NCI-H1417 (cell line): ENCODE measurements around the gene SLK.

ENCODE experiments used
- DNase-seq, 3 experiments: peaks; one replicate each; lab custom pipeline; 2025; lab: John Stamatoyannopoulos, UW

The SLK gene

DNA sequence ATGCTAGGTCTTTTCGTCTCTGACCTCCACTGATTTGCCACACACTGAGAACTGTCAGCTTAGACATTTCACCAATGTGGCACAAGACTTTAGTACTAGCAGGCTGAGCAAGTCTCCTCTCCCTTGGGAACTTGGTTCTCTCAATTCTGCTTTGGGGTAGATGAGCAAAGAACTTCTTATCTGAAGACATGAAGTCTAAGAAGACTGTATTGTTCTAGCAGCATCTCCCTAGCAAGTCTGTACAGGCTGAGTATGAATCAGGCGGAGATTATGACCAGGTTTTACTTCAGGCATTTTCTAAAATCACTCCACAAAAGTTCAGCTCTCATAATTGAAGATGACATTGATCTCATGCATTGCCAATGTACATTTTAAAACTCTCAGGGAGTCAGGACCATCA, 25.1 kb upstream of the SLK start:
- DNase-seq = no peak

DNA sequence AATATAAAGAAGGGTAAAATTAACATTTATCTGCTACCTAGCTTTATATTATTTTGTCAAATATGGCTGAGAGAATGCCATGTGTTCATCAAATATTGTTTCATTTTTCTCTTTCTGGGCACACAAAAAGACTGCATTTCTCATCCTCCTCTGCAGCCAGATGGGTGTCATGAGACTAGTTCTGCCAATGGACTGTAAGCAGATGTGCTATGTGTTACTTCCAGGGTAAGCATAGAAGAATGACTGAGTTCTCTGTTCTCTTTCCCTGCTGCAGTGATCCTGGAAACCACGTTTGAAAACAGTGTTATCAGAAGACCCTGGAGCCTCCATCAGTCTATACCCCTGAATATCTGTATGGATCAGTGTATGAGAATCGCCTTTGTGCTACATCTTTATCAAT, 24.1 kb upstream of the SLK start:
- no peak for DNase-seq

DNA sequence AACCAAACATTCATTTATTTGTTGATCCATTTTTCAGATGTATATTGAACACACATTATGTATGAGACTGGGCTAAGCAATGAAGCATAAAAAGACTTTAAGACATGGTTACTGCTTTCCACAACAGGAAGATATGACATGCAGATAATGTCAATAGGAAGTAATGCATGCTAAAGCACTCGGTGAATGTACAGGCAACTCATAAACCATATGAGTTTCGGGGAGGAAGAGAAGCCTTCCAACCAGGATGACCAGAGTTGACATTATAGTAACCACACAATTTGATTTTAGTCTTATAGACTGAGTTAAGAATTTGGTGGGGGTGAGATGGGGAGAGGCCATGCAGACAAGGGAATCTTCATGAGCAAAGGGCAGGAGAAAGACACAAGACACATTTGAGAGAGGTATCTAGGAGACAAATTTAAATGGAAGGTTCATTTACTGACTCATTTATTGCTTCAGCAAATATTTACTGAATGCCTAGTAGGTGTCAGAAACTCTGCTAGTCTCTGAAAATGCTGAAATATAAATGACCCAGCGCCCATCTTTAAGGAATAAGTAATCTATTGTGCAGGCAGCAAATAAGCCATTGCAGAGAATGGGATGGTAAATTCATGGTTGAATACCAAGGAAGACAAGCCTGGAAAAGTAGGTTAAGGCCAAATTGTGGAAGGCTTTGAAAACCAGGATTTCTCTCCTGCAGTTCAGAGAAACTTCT, 19.0 kb upstream of the SLK start:
- DNase-seq = no peak

DNA sequence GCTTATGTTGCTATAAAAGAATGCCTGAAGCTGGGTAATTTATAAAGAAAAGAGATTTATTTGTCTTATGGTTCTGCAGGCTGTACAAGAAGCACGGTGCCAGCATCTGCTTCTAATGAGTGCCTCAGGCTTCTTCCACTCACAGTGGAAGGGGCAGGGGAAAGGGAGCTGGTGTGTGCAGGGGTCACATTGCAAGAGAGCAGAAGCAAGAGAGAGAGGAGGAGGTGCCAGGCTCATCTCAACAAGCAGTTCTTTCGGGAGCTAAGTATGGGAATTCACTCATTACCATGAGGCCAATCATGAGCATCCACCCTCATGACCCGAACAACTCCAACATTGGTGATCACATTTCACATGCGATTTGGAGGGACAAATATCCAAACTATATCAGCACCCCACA, 17.2 kb upstream of the SLK start:
- no peak for DNase-seq

DNA sequence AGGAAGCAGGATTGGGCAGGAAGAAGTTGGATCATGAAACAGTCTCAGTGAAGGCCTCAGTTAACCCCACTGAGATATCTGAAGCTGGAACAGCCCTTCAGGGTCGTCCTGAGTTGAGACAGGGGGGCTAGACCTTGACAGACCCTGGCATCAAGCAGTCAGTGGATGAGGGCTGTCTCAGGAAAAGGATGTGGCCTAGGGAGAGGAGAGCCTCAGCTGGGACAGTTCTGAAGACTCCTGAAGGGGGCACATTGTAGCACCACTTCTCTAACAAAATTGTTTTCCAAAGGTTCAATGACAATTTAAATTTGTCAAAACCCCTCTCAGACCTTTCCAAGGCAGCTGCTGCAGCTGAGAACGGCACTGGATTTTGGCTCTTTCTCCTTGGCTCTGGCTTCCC, 15.8 kb upstream of the SLK start:
- DNase-seq = no peak

DNA sequence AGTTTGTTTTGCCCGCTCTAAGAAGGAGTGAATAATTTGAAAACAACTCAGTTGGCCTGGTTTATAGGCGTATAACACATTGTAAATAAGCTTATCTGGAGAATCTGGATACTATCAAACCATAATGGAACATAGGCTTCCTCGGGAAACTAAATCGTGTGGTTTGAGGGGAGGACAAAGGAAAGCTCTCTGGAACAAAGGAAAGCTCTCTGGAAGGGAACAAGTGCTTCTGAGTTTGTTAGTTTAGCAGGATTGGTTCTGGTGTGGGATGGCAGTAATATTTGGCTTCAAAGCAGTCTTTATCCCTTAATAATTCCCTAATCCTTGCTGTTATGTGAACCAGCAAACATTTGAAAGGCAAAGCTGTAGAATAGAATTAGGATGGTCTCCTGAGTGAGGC, 15.0 kb upstream of the SLK start:
- DNase-seq = no peak

DNA sequence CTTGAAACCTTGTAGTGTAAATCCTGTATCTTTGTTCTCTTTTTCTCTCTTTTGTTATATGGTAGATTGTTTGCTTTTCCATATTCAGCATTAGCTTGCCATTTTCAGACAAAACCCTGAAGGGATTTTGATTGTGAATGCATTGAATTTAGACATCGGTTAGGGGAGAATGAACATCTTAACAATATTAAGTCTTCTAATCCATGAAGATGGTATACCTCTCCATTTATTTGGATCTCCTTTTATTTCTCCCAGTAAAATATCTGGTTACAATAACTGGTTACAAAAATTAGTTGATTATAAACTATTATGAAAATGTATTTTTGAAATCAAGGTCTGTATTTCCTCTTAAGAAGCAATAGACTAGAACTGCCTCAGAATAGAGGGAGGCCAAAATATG, 12.4 kb upstream of the SLK start:
- DNase-seq = no peak

DNA sequence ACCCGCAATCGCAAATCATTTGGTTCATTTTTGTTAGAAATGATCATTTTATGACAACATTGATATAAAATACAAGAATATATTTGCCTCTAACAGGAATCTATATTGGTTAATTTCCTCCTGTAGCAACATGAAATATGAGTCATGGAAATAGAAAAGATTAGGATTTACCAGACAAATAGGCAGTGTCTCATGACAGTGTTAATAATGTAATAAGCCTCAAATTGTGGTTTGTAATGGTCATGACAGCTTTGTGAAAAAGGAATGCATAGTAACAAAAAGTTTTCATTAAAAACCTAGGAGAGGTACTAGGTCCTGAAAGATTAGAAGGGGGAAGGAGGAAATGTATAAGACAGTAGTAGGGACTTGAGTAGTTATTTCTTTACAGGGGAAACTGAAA, 7.9 kb upstream of the SLK start:
- no peak for DNase-seq

DNA sequence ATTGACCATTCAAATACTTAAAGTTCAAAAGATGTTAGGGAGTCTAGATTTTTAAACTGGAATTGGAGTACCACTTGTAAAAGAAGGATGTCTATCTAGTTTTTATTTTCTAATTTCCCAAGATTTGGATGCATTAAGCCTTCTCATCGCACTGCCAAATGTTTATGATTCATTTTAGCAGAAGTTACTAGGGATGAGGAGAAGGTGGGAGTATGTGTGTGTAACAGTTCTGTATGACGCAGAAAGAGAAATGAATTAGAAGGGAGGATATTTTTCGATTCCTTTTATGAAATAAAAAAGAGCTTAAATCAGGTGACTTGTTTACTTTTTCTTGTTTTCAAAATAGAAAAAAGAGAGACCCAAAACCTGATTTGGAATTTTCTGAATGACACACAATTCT, 6.8 kb upstream of the SLK start:
- DNase-seq = no peak

DNA sequence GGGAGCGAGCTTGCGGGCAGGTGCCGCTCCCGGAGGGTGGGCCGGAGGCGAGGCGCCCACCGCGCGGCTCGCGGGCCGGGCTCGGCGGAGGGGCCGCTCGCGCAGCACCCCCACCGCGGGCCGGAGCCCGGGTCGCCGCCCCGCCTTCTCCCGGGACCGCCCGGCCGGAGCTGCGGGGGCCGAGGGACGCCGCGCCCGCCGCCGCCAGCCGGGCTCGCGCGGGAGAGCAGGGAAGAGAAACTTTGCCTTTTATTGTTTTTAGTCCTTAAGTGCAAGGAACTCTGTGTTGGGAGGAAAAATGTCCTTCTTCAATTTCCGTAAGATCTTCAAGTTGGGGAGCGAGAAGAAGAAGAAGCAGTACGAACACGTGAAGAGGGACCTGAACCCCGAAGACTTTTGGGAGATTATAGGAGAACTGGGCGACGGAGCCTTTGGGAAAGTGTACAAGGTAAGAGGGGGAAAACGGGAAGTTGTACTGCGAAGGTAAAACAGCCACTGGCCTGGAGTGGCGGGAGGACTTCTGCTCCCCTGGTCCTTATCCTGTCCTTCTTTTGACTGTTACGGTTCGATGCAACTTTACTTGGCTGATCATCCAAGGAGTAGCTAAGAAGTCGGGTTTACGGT, 620 bp downstream of the SLK start:
- DNase-seq = peak in 1 of 3 experiments; percentile 55

DNA sequence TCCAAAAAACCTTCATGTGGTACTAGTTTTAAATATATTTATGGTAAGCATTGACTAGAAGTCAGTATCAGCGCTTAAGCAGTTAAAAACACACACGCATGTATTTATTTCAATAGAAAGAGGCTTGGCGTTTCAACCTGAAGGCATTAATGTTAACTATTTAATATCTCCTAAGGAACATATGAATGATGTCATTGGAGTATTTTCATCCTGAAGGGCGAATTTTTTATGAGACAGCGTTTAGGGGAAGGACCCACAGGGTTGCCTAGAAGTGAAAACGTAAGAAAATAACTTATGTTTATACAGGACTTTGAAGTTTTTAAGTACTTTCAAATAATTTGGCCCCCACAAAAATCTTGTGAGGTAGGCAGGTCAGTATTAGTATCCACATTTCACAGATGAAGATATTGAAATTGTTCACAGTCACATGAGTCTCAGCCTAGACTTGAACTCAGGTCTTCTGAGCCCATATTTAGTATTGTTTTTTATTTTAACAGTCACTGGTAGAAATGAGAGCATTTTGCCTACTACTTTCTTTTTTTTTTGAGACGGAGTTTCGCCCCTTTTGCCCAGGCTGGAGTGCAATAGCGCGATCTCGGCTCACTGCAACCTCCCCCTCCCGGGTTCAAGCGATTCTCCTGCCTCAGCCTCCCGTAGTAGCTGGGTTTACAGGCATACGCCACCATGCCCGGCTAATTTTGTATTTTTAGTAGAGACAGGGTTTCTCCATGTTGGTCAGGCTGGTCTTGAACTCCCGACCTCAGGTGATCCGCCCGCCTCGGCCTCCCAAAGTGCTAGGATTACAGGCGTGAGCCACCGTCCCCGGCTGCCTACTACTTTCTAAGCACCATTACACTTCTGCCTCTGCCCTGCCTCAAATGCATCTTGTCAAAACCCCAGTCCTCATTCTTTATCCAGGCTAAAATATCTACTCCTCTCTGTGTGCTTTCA, 1.8 kb downstream of the SLK start:
- DNase-seq = peak in 1 of 3 experiments; percentile 25

DNA sequence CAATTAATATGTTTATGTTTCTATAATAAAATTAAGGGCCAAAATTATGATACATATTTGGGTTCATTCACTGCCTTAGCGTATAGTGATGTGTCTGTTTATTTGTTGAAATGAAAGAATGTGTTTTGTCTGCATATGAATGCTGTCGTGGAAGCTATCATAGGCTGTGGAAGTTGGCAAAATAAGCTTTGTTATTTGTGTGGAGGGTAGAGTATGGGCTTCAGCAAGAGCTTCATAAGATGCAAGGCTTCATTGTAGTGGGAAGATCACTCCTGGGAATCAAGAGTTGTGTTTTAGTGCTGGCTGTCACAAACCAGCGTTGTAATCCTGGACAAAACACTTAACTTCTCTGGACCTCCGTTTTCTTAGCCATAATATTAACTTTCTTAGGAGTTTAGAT, 2.5 kb downstream of the SLK start:
- DNase-seq = peak in 1 of 3 experiments; percentile 5

DNA sequence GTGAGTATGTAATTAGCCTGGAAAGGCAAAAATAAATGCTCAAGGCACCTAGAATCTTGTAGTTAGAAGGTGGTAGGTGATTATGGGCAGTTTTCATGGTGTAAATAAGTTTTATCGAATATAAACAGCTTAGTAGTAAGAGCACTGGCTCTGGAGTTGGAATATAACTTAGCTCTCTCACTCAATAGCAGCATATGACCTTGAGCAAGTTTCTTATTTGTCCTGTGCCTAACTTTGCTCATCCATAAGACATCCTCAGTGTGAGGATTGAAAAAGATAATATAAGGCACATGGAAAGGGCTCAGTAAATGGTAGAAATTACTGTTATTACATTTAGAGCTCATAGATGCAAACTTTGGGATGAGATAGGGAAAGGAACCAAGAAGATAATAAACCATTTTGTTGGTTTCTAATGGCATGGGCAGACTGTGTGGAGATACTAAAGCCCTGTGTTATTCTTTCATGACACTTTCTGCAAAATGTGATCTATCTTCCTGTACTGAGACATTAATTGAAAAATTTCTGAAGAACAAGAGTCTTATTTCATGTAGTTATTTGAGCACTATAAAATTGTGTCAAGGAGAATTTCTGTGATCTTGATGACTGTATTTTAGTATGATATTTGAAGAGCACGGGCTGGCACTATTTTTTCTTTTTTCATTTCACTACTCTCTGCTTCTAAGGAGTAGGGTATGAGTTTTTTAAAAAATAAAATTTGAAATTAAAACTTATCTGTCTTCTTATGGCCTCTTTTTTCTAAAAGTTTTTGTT, 3.1 kb downstream of the SLK start:
- DNase-seq = no peak

DNA sequence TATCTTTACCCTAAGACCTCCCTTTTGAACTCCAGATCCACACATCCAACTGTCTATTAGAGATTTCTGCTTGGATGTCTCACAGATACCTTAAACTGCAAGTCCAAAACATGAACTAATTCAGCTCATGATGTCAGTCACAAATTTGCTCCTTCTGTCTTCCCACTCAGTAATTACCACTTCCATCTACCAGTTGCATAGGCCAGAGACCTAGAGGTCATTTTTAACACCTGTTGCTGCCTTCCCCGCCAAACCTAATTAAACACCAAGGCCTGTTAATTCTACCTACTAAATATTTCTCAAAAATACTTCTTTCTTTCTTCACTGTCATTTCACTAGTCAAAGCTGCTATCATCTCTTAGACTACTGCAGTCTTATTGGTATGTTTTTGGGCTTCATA, 8.2 kb downstream of the SLK start:
- no peak for DNase-seq

DNA sequence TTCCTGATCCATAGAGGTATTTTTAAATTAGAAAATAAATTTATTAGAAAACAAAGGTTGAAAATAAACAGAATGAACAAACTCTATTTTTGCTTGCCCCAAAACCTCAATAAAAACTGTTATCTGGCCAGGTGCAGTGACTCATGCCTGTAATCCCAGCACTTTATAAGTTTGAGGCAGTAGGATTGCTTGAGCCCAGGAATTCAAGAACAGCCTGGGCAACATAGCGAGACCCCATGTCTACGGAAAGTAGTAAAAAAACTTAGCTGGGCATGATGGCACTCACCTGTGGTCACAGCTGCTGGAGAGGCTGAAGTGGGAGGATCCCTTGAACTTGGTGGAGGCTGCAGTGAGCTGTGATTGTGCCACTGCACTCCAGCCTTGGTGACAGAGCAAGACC, 10.3 kb downstream of the SLK start:
- no peak for DNase-seq

DNA sequence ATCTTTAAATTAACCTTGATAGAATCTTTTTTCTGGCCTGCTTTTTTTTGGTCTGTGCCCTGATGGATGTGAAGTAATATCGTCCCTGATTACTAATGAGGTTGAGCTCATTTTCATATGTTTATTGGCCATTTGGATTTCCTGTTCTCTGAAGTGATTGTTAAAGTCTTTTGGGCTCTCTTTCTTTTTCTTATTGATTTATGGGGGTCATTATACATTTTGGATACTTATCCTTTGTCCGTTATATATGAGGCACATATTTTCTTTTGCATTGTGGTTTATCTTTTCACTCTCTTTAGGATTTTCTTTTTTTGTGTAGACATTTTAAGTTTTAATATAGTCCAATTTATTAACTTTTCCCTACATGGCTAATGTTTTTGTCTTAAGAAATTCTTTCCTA, 12.6 kb downstream of the SLK start:
- no peak for DNase-seq

DNA sequence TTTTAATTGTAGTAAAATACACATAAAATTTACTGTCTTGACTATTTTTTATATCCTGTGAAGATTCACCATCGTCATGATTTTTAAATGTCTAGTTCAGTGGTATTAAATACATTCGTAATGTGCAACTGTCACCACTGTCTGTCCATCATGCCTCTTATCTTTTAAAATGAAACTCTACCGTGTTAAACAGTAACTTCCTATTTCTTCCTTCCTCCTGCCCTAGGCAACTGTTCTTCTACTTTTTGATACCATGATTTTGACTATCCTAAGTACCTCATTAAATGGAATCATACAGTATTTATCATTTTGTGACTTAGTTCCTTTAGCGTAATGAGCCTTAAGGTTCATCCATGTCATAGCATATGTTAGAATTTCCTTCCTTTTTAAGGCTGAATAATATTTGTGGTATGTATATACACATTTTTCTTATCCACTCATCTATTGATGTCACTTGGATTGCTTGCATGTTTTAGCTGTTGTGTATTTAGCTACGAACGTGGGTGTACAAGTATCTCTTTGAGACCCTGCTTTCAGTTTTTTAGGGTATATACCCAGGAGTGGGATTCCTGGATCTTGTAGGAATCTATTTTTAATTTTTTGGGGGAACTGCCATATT, 13.5 kb downstream of the SLK start:
- no peak for DNase-seq

DNA sequence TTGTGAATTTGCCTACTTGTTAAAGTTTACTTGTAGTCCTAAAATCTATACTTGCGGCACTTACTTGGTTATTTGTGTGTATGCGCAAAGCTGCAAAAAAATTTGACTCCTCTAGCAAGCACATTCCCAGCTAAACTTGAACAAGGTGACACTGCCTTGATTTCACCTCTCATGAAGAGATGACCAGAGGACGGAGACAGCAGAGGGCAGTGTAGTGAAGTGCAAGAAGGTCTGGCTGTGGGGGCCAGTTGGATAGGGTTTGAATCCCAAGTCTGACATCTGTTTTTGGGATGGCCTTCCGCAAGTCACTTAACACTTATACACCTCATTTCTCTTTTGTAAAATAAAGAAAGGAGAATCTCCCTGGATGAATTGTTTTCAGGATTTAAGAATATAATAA, 15.7 kb downstream of the SLK start:
- peak in 2 of 3 experiments; percentile 4 to 29 for DNase-seq

DNA sequence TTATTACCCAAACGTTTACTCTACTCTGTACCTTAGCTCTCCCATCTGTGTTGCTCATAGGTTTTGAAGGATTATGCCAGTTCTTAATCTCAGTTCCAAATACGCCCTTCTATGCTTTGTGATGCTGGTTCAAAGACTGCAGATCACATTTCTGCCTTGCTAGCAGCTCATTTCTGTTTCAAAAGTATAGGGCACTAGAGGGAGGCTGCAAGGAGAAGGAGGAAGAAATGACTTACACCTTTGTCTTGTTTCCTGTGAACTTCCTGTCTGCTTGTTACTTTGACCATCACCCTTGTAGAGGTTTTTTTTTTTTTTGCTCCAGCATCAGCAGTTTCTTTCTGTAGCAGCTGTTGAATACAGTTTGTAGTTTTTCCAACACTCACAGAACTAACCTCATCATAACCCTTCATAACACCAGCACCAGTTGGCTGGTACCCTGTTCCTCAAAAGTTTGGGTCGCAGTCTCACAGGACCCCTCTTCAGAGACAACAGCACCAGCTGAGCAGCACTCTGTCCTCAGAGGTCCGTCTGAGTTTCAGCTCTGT, 16.5 kb downstream of the SLK start:
- DNase-seq = no peak

DNA sequence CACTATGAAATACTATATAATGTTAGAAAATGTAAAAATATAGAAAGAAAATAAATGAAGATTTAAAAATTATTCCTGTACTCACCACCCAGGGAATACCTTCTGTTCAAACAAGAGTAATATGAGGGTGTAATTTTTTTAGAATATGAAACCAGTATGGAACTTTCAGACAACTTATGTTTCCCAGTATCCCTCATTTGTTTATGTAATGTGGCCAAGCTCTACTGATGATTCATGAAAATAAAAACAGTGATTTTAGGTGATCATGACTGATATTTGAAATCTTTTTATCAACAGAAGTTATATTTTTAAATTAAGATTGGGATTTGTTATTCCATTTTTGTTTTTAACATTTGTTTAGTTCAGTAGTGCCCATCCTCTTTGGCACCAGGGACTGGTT, 18.8 kb downstream of the SLK start:
- no peak for DNase-seq

DNA sequence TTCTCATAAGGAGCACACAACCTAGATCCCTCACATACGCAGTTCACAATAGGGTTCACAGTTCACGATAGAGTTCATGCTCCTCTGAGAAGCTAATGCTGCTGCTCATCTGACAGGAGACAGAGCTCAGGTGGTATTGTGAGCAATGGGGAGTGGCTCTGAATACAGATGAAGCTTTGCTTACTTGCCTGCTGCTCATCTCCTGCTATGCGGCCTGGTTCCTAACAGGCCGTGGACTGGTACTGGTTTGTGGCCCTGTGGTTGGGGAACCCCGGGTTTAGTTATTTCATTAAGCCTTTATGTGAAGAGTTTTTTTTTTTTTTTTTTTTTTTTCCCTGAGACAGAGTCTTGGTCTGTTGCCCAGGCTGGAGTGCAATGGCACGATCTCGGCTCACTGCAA, 19.4 kb downstream of the SLK start:
- DNase-seq = peak in 1 of 3 experiments; percentile 0
